ENCODE data around the gene TCF7L2.

DNA sequence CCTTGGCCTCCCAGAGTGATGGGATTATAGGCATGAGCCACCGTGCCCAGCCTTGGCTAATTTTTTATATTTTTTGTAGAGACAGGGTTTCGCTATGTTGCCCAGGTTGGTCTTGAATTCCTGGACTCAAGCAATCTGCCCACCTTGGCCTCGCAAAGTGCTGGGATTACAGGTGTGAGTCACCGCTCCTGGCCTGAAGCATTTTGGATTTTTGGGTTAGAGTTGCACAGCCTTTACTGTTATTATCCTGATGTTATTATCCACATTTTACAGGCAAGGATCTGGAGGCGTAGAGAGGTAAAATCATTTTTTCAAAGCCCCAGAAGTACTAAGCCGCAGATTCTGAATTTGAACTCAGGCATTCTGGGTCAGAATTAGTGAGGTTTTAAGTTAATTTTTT lies 75.4 kb downstream of the TCF7L2 start:
- TF ChIP-seq CTCF (IDR thresholded peaks at IDR 0.05; ENCODE audit: low read length), result no peak
- no peak for TF ChIP-seq EZH2 (IDR thresholded peaks at IDR 0.05; ENCODE audit: borderline replicate concordance, low read length)
